HT-29 (cell line): ENCODE results near the gene DAZAP2. TPM values are rescaled to one million over a fixed set of nuclear protein-coding genes. Genes with fewer than 3 reads are reported as not detected.

Experiments
- DNase-seq: peaks from one replicate; pipeline ENCODE4 v3.0.0-alpha.2; 2015; ENCODE audit warnings: low spot score
- total RNA-seq: library from RNA; depleted of rRNA; stranded (reverse); fragments of >200 nt; shearing (Covaris generic); gene quantifications from 2 replicates; pipeline ENCODE4 v1.2.3, GENCODE V29; 2014; rRNA removed

The DAZAP2 gene, protein sequence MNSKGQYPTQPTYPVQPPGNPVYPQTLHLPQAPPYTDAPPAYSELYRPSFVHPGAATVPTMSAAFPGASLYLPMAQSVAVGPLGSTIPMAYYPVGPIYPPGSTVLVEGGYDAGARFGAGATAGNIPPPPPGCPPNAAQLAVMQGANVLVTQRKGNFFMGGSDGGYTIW
- 174 and 187 TPM in 2 replicates for total RNA-seq

DNA sequence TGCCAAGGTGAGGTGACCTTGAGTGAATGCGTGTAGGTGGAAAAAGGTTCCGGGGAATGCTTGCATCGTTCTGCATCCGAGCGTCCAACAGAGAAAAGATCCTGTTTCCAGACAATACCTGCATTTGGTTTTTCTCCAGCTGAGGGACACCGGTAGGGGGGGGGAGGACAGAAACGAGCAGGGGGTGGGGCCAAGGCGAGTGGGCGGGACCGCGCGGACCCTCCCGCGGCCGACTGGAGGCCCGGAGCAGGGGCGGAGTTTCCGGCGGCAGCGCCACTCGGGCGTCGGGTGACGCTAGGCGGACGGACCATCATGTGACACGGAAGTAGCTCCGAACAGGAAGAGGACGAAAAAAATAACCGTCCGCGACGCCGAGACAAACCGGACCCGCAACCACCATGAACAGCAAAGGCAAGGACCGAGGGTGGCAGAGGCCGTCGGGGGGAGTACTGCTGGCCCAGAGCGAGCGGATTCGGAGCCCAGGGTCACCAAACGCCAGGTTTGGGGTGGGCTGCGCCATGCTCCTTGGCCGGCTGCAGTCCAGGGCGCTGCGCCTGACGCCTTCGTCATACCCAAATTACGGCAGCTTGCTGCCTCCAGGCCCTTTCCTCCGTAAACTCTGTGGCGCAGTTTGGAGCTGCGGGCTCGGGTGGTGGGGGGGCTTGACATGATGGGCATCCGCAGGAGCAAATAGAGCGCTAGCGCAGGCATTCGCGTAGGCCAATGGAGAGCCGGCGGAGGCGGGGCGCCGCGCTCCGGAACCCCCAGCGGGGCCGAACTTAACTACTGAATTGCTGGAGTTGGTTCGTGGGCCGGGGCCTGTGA lies at the start of gene DAZAP2:
Gene DAZAP2, plus strand, starts transcription at position 317 of the 825 bp plus-strand sequence. Its CDS starts 82 bp downstream, at position 399.
- DNase-seq, result peak; percentile 95

DNA sequence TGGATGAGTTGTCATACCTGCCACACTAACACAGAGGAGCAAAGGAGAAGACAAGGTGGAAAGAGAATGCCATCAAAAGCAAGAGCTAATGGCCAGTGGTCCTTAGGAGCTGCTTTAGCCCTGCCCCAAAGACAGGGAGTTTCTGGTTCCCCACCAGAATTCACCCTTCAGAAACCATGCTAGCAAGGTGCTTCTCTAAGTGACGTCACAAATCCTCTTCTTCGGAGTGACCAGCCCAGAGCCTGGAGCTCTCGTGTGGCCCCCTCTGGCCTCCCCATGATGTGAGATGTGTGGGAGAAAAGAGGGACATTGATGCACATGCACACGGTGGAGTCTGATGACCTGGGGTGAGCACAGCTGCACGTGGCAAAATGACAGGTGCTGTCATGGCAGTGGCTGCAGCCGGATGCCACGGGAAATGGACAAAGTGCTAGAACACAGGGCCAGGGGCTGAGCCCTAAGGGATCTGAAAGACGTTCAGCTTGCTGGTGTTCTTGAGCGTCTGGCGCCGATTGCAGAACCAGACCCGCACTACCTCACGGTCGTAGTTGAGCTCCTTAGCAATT lies 48.8 kb upstream of the DAZAP2 start:
- DNase-seq, result no peak

DNA sequence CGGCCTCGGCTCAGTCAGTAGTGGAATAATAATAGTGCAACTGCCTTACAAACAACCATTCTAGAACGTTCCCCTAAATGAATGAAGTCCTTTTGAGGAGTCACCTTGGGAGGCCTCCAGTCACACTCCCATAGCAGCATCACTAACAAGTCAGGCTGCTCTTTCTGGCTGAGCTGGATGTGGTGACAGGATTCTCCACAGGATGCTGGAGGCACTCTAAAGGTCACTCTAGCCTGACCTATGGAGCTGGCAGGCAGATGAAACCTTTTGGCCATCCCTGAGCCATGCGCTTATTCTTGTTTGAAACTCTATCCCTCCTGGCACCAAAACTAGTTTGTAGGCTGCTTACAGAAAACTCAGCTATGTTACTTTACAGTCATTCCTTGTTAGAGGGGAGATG lies 47.8 kb upstream of the DAZAP2 start:
- DNase-seq, result no peak

DNA sequence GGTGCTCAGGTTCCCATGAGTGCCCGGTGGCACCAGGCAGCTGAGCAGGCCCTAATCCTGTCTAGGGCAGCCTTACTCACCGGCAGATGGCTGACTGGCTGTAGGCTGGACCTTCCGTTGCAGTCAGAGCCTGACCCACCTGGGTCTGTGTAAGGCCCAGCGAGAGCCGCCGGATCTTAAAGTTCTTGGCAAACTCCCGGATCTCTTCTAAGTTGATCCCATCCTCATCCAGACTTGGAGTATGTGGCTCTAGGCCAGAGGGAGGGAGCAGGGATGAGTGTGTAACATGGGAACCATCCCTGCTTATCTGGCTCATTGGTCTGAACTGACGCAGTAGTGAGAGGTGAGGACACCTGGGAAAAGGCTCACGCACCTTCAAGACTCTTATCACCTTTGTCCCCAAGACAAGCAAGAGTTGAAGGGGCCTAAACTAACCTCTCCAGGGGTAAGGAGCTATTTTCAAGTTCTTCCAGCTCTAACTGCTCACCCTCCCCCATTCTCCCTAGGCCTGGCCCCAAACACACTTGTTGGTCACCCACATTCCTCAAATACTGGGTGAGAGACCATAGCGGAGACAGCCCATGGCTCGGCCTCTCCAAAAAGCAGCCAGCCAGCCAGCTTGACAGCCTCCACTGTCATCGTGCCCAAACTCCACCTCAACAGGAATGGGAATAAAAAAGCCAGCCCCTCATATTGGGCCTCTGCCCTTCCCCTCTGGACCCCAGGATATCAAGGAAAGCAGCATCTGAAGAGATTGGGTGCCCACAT lies 46.9 kb upstream of the DAZAP2 start:
- DNase-seq, result no peak

DNA sequence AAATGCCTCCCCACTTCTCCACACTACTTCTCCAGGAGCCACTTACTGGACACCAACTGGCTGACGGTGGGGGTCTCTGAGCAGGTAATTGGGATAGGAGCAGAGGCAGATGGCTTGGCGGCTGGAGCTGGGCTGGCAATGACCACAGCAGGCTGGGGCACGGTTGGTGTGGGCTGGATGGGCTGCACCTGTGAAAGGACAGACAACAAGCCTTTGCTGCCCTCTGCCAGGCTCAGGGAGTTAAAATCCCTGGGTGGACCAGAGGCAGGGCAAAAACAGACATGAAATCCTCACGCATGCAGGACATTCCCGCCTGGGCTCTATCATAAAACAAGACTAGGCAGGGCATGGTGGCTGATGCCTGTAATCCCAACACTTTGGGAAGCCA lies 46.3 kb upstream of the DAZAP2 start:
- DNase-seq, result peak; percentile 12

DNA sequence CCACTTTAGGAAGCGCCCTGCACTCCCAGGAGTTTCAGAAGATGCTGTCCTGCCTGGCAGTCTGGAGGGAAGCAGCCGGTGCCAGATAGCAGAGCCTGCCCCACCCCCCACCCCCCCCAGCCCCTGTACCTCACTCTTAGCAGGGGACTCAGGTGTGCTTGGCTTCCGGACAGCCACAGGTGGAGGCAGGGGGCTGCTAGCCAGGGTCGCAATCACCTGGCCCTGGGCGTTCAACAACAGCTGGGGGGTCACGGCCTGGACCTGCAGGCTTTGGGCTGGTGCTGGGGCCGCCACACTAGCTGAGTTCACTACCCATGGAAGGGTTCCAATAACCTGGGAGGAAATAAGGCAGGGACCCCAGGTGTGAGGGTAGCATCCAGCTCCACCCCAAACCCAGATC lies 42.8 kb upstream of the DAZAP2 start:
- no peak for DNase-seq

DNA sequence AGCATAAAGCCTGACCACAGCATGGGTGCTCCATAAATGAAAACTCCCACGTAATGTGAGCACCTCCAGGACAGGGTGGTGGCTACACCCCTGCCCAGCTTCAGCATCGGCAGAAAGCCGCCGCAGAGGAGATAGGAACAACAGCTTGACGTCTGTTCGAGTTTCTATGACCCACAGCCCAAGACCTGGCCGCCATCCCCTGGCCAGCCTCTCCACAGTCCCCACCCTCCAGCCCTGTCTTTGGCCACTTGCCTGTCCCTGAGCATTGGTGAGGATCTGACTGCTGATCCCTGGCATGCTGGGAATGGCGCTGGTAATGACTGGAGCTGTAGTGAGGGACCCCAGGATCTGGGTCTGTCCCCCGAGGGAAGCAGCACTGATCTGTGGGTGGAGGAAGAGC lies 42.1 kb upstream of the DAZAP2 start:
- DNase-seq, result no peak

DNA sequence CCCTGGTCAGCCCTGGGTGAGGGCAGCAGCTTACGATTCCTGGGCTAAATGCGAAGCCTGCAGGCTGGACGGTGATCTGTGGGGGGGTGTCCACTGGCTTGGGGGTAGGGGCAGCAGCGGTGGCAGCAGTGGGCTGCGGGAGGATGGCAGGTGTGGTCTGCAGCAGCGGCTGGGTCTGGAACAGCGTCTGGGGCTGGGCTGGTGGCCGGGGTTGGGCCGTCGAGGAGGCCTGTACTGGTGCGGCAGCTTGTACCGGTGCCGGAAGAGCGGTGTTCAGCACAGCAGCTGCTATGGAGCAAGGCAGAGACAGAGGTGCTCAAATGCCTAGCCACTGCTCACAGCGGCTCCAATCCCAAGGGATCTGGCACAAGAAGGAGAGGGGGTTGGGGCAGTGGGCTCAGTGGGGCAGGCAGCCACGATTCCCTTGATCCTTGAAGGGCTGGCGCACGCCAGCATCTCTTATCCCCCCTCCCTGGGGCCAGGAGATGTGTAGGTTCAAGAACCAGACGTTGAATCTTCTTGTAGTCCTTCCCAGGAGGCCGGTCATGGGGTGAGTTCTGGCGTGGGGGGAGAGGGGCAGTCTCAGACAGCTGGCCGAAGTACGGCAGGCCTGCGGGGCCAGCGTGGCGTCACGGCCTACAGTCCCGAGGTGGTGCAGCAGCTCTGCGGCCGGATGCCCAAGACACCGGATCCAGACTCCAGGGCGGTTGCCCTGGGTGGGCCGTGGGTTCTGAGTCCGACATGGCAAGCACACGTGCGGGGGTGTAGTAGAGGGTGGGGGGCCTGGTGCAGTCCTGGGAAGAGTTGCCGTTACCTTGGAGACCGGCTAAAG lies 40.7 kb upstream of the DAZAP2 start:
- no peak for DNase-seq

DNA sequence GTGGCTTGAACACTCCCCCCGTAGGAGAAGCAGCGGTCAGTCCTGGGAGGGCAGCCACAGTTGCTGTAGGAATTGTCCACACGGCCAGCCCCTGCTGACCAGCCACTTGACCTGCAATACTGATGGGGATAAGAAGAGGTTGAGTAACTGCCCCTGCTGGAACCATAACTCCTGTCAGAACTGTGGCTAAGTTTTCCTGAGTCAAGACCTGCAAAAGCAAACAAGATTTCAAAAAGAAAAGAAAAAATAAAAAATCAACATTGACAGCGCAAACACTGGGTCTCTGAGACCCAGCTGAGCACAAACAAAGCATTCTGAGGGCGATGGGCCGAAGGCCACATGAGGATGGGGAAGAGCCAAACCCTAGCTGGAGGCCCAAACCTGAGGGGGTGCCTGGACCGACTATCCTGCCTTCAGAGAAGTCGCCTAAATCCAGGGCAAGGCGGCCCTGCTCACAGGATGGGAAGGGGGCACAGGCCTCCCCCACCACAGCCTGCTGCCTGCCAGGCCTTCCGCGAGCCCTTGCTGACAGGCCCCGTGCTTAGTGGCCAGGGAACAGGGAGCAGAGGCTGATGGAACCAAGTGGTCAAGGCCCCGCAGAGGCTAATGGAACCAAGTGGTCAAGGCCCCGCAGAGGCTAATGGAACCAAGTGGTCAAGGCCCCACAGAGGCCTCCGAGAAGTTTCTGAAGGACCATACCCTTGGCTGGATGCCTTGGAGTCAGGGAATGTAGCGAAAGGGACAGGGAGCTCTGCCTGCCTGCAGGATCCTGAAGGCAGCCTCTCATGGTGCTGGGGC lies 39.9 kb upstream of the DAZAP2 start:
- DNase-seq, result no peak

DNA sequence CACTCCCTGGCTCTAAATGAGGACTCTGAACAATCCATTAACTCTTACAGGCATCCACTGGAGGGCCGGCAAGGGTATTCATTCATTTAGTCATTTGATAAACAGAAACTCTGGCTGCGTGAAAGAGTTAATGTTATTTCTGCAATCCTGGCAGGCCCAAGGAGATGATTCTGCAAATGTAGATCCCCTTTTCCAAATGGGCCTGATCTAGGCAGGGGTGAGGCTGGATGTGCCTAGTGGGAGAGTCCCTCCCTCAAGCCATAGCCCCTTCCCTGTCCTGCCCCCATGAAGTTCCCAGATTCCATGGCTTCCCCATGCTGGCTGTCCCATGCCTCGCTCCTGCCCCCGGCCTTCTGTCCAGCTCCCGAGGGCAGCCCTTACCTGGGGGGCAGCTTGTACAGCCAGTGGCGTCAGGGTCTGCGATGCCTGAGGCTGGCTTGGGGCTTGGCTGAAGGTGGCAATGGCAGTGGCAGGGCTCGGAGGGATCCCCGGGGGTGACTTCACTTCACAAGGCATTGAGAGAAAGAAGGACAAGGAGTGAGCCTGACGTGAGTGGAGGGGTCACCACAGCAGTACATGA lies 39.2 kb upstream of the DAZAP2 start:
- DNase-seq, result no peak

DNA sequence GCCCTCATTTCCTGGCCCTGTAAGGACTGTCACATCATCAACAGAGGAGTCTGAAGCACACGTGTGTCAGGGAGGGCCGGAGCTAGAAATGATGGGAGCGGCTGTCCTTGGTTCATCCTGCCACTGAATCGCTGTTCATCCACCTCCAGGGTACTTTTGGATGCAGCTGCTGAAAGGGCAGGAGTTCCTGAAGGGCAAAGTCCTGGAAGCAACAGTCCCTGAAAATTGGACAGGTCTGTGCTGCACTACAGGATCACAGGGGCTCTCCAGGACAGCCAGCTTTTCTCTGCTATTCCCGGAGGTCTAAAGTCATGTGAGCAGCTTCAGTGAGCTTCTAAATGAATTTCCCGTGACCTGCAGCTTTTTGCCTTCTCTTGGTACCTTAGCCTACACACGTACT lies 38.5 kb upstream of the DAZAP2 start:
- no peak for DNase-seq

DNA sequence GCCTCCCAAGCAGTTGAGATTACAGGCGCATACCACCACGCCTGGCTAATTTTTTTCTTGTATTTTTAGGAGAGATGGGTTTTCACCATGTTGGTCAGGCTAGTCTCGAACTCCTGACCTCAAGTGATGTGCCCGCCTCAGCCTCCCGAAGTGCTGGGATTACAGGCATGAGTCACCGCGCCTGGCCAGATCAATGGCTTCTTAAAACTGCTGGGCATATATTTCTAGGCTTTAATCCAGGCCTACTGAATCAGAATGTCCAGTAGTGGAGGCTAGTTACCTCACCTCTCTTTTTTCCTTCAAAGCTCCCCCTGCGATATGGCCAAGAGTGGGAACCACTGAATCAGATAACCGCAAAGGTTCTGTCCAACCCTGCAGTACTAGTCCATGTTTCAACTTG lies 37.8 kb upstream of the DAZAP2 start:
- no peak for DNase-seq

DNA sequence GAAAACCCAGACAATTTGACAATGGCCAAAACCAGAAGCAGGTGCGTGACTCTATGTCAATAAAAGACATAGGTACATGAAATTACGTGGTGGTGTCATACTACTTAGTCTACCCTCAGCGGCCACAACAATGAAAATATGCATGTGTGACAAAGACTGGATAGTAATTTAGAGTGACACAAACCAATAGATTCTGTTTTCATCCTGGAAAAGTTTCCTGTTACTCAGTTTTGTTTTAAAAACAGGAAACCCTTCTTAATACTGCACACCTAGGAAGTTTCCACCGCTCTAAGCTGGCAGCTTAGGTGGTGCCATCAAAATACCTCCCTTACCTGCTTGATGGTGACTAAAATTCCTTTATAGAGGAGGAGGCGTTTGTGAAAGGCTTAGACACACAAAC lies 35.9 kb upstream of the DAZAP2 start:
- DNase-seq, result no peak

DNA sequence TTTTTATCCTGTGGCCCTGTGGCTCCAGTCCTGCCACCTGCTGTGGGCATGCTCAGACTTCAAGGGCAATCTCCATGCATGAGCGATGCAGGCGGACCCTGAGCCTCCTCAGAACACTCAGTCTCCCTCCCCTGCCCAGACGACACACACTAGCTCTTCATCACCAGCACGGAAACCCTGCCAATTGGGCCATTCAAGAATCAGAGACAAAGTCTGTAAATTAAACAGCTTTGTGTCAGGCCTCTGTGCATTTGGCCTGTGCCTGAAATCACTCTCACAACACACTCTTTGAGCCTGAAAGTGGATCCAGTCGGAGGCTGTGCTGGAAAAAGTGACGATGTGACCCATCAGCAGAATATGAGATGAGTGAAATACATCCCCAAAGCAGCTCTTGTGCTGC lies 33.3 kb upstream of the DAZAP2 start:
- no peak for DNase-seq

DNA sequence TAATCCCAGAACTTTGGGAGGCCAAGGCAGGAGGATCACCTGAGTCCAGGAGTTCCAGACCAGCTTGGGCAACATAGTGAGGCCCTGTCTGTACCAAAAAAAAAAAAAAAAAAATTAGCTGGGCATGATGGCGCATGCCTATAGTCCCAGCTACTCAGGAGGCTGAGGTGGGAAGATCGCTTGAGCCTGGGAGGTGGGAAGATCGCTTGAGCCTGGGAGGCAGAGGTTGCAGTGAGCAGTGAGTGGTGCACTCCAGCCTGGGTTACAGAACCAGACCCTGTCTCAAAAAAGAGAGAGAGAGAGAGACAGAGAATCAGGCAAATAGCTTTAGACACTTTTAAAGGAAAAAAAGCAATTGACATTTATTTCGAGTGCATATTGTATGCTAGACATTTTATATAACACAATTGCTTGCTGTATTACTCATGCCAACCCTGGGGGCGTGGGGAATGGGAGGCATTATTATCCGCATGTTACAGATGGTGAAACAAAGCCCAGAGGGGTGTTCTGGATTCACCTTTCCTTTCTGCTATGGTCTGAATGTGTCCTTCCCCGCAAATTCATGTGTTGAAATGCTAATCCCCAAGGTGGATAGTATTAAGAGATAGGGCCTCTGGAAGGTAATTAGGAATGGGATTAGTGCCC lies 30.5 kb upstream of the DAZAP2 start:
- no peak for DNase-seq

DNA sequence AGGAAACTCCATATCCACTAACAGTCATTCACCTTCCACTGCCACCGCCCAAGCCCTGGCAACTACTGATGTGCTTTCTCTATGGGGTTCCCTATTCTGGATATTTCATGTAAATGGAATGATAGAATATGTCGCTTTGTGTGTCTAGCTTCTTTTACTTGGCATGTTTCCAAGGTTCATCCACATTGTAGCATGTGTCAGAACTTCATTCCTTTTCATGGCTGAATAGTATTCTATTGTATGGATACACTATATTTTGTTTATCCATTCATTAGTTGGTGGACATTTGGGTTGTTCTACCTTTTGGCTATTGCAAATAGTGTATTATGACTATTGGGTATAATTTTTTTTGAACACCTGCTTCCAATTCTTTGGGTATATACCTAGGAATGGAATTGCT lies 29.4 kb upstream of the DAZAP2 start:
- DNase-seq, result no peak

DNA sequence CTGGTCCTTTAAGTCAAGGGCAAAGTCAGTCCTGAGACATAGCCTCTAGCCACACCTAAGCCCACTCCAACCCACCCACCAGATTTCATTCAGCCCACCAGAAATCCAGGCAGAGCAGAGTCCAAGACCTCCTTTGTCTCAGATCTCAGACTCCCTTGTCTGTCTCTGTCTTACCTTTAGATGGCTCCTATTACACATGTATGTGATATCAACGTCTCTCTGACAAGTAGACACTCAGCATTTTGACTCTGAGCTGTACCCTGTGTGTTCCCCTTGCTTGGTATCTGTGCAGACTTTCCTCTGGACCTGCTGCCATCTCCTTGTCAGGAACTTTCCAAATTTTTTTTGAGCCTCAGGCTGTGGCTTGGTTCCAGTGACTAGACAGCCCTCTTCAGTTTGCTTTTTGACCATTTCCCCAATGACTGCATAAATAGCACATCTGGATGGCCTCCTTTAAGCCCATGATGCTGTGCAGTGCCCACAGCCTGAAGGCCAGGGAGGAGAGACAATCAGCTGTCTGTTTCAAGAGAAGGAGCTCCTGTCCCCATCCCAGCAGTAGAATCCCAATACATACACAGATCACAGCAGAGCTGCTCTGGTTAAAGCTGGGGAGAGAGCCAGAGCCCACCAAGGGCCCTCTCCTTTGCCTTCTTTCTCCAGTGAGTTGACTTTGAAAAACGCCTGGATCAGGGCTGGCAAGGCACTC lies 27.8 kb upstream of the DAZAP2 start:
- no peak for DNase-seq

DNA sequence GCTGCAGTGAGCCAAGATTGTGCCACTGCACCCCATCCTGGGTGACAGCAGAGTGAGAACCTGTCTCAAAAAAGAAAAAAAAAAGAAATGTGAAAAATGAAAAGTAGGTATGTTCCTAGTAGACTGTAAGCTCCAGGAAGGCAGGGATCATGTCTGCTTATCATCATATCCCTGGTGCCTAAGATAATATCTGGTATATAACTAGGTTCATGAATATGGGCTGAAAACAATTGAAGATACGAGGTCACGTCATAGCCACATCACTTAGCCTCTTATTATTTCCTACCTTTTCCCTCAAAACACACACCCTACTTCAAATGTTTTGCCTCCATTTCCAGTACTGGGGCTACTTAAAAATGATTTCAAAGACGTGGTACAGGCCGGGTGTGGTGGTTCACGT lies 23.7 kb upstream of the DAZAP2 start:
- DNase-seq, result no peak

DNA sequence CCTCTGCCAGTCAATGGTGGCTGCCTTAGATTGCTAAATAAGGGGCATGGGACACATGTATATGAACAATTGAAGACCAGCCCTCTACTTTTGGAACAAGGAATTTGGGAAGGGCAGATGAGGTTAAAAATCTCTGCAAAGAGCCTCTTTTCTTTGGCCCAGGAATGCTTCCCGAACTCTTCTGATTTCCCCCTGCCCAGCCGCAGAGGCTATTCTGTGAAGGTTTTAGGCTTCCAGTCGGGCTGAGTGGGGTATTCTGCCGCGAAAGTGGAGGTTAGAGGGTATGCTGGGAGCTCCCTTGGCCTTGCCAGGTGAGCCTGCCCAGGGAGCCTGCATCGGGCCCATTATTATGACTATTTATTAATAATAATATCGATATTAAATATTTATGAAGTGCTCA lies 22.0 kb upstream of the DAZAP2 start:
- no peak for DNase-seq
